NCI-H1417 (cell line): ENCODE results near the gene NR2F6.
A peak's percentile ranks its signal among the peaks of the same experiment; 100 is the strongest.

Source experiments
- DNase-seq, 3 experiments: peaks; one replicate each; lab custom pipeline; 2025; lab: John Stamatoyannopoulos, UW

Gene NR2F6

DNA sequence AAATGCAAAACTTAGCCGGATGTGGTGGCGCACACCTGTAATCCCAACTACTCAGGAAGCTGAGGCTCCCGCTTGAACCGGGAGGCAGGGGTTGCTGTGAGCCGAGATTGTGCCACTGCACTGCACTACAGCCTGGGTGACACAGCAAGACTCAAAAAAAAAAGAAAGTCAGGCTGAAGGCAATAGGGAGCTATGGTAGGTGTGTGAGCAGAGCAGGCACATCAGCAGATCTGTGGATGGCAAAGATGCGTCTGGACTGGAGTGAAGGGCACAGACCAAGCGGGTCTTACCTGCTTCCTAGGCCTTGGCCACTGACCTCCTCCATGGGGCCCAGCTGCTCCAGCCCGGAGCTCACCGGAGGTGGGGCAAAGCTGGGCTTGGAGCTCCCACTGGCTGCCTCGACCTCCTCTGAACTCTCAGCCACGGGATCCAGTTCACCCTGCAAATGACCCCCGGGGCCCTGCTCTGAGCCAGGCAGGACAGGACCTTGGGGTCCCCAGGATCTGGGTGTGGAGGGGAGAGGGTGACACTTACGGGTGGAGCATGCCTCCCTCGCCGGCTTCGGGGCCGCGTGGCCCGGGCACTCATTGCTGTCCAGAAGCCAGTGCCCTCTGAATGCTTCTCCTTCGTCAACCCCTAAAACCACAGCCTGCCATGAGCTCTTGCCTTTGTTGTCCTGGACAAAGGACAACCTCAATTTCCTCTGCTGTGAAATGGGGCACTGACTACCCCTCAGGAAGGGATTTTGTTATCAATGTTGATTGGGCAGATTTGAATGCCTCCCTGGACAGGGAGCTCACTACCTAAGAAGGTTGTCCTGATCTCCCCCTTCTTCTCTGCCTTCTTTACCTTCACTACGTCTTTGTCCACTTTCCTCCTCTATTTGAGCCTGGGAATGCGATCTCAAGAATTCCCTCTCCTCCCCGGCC is 18.3 kb upstream of the NR2F6 start:
- DNase-seq, result no peak

DNA sequence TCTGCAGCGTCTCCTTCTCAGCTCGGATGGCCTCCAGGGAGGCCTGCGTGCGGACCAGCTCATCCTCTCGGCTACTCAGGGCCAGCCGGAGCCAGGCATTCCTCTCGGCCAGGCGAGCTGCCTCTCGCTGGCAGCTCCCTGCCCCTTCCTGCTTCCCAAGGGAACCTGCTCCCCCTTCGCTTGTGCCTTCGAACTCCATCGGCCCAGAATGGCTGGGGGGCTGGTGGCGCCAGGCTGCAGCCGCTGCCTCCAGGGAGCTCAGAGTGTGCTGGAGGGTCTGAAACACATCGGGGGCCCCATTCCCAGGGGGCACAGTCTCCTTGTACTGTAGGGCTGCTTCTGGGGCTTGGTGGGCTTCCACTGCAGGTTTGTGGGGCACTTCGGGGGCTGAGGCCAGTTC is 16.8 kb upstream of the NR2F6 start:
- no peak for DNase-seq

DNA sequence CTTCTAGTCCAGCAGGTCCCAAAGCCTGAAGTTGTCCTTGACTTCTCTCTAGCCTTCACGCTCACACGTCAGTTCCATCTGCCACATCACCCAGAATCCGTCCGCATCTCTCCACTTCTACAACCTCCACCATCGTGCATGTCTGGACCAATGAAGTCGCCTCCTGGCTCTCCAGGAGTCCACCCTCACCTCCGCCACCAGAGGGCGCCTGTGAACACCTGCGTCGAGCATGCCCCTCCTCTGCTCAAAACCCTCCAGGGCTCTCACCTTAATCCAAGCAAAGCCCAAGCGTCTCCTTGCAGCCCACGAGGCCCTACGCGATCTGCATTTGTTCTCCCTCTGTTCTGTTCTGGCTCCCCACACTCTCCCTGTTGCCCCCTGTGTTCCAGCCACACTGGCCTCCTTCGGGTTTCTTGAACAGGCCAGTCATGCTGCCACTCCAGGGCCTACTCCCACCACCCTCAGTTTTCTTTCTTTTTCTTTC is 15.2 kb upstream of the NR2F6 start:
- peak in 2 of 3 experiments; percentile 45 to 65 for DNase-seq

DNA sequence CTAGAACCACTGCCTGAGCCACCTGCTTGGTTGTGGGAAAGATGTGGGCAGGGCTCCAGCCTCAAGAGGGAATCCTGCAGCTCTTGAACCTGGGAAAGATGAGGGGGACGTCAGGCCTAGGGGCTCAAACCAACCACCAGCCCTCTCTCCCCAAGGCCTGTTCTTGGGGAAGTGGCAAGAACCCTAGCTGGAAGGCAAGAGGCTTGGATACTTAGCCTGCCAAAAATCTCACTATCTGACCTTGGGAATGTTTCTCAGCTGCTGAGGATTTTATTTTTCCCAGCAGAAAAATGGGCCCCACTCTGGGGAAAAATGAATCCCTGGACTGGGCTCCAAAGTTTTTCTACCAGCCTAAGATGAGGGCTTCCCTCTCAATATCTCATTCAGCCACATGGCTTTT is 14.2 kb upstream of the NR2F6 start:
- DNase-seq, result no peak

DNA sequence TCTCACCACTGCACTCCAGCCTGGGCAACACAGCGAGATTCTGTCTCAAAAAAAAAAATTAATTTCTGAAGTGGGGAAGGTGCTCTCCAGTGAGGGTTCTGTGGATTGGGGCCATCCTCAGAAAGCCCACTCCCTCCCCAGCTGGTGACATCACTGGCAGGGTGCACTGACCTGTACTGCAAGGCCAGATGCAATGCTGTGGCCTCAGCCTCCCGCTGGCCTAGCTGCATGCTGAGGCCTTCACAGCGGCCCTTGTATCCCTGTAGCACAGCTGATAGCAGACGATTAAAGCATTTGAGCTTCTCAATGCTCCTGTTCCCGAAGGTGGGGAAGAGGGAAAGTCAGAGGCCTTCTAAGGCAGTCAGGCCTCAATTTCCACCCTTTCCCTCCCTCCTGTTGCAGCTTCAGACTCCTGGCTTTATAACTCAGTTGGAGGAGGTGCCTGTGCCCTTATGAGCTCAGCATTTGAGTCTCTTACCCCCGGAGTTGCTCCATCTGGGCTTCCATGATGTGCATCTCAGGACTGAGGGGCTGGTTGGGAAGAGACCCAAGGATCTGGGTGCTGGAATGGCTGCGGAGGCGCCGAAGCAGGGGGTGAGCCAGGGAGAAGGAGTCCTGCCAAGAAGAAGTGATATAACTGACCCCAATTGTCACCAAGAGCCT is 13.5 kb upstream of the NR2F6 start:
- peak in 2 of 3 experiments; percentile 29 to 43 for DNase-seq

DNA sequence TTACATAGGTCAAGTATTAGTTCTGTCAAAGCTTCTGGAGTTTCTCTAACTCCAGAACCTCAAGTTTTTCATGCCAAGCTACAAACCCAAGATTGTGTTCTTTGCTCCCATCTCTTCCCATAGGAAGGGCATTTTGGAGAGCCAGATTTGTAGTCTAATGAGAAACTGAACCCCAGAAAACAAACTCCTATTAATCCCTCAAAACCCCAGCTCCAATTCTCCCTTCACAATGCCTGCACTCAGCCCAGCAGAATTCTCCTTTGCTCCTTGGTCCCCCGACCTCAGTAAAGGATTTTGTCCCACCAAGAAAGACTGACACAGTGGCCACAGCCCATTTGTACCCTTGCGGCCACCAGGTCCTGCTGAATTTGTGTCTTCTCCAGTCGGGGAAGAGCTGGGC is 10.4 kb upstream of the NR2F6 start:
- DNase-seq, result no peak

DNA sequence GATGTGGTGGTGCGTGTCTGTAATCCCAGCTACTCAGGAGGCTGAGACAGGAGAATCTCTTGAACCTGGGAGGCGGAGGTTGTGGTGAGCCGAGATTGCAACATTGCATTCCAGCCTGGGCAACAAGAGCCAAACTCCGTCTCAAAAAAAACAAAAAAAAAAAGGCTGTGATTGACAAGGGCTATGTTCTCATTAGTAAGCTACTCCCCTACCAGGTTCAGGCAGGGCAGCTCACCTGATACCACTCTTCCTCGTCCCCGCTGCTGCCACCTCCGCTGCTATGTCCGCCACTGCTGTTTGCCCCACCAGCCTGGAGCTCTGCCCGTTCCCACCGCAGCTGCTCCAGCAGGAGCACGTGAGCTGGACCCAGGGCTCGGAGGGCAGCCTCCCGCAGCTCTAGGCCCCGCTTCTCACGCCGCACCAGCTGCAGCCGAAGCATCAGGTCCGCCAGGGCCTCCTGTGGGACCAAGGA is 9.5 kb upstream of the NR2F6 start:
- peak in 2 of 3 experiments; percentile 10 to 46 for DNase-seq

DNA sequence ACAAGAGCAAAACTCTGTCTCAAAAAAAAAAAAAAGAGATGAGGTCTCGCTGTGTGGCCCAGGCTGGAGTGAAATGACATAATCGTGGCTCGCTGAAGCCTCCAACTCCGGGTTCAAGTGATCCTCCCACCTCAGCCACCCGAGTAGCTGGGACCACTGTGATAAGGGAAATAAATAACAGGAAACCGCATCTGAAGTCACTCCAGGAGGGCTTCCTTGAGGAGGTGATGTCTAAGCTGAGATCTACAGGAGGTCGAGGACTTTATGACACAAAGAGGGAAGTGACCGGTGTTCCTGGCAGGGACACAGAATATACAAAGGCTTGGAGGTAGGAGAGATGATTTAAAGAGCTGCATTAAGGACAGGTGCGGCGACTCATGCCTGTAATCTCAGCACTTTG is 8.9 kb upstream of the NR2F6 start:
- DNase-seq, result peak in 1 of 3 experiments; percentile 12

DNA sequence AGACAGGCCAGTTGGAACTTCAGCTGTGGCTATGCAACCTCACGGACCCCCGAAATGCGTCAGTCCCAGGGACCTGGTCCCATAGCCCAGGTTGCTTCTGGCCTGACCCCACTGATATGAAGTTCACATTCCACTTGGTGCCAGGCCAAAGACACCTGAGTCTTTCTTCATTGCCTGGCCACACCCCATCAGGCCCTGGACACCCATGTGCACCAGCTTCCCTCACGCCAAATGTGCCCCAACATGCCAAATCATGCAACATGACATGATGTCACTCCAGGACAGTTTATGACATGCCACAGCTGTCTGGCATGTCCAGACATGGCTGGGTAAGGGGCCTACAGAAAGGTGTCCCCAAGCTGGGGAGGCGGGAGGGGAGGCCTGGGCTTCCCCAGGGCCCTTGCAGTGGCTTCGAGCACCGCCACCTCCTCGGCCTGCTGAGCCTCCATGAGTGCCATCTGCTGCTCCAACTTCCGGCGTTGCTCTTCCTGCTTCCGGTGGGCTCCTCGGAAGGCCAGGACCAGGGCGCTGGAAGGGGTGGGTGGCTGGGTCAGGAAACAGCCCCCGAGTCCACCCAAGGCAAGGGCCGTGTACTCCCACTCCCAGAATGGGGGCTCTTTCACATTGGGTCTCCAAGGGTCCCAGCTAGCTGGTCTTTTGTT is 4.3 kb upstream of the NR2F6 start:
- no peak for DNase-seq

DNA sequence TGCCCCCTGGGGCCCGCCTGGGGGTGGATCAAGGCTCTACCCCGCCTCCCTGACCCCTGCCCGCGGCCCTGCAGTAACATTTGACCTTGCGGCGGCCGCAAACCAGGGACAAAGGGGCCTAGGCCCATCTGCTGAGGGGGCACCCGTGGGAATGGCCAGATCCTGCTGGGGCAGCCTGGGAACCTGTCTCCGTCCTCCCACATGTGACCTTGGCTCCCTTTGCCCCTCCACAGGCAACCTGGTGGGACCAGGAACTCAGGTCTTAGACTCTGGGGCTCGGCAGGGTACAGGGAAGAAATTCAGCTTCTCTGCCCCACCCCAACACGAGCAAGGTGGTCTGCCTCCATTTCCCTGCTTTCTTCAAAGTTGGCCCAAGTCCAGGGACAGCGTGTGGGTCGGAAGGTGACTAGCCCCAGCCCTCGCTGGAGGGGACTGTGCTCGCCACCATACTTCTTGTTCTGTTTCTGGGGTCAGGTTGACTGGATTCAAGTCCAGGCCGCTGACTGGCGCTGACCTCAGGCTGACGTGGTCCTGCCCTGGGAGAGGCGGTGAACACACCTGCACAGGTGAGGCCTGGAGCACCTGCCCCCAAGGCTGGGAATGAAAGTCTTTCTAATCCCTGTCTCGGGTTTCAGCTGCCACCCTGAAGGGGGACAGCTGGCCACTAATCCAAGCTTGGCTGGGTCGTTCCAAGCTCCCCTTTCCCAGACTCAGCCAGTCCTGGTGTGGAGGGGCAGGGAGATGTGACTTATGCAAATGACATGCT is 2.5 kb upstream of the NR2F6 start:
- DNase-seq, result peak in 2 of 3 experiments; percentile 10 to 35

DNA sequence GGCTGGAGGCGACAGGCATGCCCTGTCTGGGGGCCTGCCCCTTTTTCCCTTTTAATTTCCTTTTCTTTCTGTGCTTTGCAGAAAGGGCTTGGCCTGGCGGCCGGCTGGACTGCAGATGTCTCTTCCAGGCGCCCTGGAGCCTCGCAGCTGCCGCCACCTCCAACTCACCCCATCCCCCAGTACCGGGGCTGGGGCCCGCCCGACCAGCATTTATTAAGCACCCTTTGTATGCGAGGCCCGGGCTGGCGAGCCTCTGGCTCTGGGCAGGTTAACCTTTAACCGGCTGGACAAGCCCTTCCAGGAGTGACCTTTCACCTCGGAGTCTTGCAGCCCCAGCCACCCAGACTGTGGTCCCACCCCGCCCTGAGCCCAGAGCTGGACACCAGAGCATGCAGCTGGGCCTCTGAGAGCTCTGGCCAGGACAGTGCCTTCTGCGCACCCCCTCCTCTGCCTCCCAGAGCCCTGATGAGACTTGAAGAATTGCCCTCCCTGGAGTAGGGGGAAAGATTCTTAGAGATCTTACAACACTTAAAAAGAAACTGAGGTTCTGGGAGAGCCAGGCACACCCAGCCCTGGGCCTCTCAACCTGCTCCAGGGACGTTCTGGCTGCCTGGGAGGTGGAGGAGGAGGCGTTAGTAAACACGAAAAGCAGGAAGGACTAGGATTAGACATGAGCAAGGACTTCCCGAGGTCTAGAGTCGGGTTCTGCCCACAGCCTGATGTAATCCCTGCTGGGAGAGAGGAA is 1.1 kb upstream of the NR2F6 start:
- peak in 1 of 3 experiments; percentile 85 for DNase-seq

DNA sequence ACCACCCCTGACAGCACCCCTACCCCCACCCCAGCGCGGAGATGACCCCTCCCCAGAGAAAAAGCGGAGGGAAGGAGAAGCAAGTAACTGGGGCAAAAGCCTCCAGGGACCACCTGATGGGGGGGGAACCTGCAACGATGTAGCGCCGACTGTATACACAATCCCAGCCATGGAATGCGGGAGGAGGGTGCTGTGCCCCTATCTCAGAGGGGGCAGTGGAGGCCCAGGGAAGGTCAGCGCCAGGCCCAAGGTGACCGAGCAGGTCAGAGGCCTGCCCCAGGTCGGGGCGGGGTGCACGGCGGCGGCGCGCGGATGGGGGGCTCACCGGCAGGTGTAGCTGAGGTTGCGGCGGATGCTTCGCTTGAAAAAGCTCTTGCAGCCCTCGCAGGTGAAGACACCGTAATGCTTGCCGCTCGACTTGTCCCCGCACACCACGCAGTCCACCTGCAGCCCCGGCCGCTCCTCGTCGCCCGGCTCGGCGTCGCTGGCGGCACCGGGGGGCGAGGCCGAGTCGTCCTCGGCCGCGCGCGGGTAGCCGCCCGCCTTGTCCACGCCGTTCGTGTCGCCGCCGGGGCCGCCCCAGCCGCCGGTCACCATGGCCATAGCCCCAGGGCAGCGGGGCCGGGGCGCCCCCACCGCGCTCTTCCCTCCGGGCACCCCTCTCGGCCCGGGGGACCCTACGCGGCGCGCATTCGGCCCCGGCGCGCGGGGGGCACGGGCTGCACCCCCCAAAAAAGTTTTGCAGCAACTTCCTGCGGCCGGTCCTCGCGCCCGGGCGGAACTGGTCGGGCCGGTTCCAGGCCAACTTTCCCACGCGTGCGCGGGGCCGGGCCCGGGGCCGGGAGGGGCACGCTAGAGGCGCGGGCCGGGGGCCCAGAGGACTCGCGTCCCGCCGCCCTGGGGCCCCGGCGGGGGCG is 843 bp downstream of the NR2F6 start:
- peak in 2 of 3 experiments; percentile 27 to 42 for DNase-seq

DNA sequence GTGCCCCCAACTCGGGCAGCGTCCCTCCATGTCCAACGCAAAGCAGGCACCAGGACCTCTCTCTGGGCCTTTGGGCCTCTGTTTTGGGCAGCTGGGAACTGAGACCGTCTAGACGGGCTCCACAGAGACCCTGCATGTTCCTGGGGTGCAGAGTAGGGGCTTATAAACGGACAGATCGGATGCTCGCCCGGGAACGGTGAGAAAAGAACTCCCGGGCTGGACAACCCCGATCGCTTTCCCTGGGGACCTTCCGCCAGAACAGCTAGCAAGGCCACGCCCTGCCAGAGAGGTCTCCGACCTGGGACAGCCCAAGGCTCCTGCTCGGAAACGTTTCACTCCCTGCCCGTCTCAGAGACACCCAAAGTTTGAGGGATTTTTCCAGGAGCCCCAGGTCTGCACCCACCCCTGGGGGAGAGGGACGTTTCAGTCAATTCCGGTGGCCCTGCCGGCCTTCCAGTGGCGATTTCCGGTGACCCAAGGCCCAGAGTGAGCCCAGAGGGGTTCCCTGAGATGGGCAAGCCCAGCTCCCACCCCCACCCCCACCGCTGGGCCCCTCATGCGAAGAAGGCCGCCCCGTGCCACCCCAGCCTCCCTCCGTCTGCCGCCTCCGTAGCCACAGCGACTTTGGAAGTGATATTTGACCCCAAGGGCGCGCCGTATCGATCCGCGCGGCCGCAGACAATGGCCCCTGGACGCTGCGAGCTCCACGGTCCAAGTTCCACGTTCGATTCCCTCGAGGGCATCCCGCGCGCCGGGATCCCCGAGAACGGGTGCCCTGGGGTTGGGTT is 1.7 kb downstream of the NR2F6 start:
- peak in 2 of 3 experiments; percentile 41 to 46 for DNase-seq

DNA sequence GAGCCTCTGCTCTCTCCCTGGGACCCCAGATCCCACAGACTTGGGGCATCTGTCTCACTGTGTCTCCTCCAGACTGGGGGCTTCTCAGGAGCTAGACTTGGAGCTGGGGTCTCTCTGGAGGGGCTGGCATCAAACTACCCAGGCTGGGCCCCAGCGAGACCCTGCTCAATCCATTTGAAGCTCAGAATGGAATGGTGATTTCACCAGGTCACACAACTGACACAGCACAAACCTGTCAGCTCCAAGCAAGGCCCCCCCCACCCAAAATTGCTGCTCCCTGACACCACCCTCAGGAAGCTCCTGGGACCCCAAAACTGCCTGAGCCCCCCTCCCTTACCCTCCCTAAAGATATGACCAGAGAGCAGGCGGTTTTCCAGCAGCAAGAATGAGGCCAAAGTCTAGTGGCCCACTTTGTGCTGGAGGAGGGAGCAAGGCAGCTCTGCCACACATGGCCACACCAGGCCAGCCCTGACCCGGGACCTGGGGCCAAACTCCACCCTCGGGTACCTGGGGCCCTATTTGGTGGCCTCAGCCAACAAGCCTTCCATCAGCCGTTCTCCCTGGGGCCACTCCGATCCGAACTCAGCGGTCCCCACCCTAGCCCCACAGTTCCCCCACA is 2.4 kb downstream of the NR2F6 start:
- no peak for DNase-seq

DNA sequence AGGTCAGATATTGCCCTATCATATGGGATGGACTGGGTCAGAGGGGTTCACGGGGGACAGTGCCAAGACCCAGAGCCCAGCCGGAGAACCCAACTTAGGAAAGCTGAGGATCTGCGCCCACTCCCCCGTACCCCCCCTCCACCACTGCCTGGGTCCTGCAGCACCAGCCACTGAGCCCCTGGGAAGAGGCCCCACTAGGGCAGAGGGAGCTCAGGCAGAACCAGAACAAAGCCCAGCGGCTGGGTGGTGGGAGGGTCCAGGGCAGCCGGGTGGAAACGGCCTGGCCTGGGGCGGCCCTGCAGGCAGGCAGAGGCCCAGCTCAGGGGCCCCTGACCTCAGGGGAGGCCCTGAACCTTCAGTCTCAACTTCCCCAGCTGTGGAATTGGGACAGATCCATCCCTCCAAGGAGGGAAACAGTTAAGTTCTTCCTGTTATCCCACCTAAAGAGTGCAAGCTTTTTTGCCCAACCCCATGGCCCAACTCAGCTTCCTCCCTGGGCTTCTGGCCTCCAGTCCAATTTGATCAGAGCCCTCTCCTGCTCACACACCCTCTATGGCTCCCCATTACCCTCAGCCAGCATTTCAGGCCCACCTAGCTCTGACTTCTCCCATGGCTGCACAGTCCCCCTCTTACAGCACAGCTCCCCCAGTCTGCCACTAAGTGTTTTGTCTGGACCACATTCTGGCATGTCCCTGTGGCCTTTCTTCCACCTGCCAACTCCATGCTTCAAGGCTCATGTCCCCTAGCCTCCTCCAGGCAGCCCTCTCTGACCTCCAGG is 3.1 kb downstream of the NR2F6 start:
- no peak for DNase-seq

DNA sequence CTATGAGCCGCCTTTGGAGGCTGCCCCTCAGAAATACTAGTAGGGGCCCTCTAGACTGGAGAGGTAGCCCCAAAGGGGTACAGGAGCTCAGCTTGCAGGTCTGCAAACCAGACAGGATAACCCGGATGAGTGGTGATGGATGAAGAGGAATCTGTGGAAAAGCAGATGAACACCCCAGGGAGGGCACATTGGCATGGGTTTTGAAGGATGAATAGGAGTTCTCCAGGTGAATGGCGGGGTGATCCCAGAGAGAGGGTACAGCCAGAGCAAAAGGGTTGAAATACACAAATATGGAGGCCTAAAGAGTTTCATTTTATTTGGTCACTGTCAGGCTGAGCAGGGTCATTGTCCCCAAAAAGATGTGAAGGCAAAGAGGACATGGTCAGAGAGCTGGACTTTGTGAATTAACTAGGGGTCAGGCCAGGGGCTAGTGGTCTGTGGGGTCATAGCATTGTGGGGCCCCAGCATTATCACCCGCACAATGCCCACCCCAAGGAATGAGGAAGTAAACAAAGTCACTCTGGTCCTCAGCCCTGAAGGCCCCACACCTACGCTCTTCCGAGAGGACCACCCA is 4.8 kb downstream of the NR2F6 start:
- DNase-seq, result no peak

DNA sequence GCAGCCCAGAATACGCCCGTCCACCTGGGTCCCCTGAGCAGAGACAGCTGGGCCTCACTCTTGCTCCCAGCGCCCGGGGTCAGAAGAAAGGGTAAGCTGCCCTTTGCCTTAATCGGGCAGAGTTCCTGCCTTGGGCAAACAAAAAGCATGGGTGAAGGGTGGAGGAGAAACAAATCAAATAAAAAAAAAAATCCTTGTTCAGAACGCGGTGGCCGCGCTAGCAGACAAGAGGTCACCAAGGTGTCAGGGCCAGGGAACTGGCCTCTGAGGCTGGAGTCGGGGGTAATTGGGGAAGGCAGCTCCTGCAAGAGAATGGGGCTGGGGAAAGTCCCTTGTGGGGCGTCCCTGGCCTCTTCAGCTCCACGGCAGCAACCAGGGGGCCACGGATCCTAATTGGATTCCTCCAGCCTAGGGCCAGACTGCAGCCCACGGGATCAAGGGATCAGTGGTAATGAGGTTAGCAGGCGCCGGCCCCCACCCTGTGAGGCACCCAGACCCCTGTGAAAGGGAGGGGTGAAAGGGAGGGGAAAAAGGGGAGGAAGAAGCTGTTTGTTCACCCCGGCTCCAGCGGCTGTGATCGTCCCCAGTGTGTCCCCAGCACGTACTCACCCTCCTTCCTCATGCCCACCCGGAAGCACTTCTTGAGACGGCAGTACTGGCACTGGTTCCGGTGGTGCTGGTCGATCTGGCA is 5.5 kb downstream of the NR2F6 start:
- DNase-seq, result no peak
